Tibial nerve (tissue), 4 donors: ENCODE measurements around the gene PRLR. TPM values are rescaled to one million over a fixed set of nuclear protein-coding genes. Genes with fewer than 3 reads are reported as not detected.
"Not testable (repeated sequence)": the region's sequence is repeated elsewhere in the genome, so short reads cannot be mapped to it uniquely, and the experiment has no call there.

Experiments
- DNase-seq, 2 donors: peaks; one replicate each; pipeline ENCODE4 v3.0.0-alpha.2; 2019; ENCODE audit warnings: low spot score in 2 of 2
- H3K27ac ChIP-seq, 4 donors: fragments of 200-600 bp; sonication (generic) in 3 of 4; one replicate each; pipeline ENCODE4 v1.5.1; 2017 to 2019; ENCODE audit warnings: mild to moderate bottlenecking in 1 of 4
- H3K27me3 ChIP-seq, 2 donors: fragments of 200-600 bp; sonication (generic) in 1 of 2; one replicate each; pipeline versions ENCODE4 v1.5.1 to v1.6.0; 2017 to 2019
- H3K36me3 ChIP-seq, 3 donors: fragments of 200-600 bp; sonication (generic); one replicate each; pipeline ENCODE4 v1.5.1; 2018 to 2019
- H3K4me1 ChIP-seq, 4 donors: fragments of 200-600 bp; sonication (generic) in 3 of 4; one replicate each; pipeline ENCODE4 v1.5.1; 2017 to 2019
- H3K4me3 ChIP-seq, 4 donors: fragments of 200-600 bp; sonication (generic) in 3 of 4; one replicate each; pipeline ENCODE4 v1.5.1; 2017 to 2019; ENCODE audit warnings: mild to moderate bottlenecking in 1 of 4, moderate library complexity in 1 of 4
- H3K9me3 ChIP-seq, 4 donors: fragments of 200-600 bp; sonication (generic) in 3 of 4; one replicate each; pipeline ENCODE4 v1.5.1; 2017 to 2019
- CTCF ChIP-seq, 5 experiments: fragments of 200-600 bp in 3 of 5; fragments of 450-650 bp in 2 of 5; sonication (generic) in 3 of 5; IDR thresholded peaks; one replicate each; pipeline ENCODE4 v1.5.1; 2016 to 2019; ENCODE audit warnings: antibody characterized with exemption in 5 of 5, mild to moderate bottlenecking in 3 of 5, moderate library complexity in 2 of 5
- EP300 ChIP-seq, 2 donors: sonication (generic); formaldehyde crosslinking; IDR thresholded peaks; one replicate each; pipeline ENCODE4 v1.6.1; 2017; ENCODE audit warnings: antibody characterized with exemption in 2 of 2, mild to moderate bottlenecking in 1 of 2
- POLR2A ChIP-seq, 2 donors: fragments of 450-650 bp; IDR thresholded peaks; one replicate each; pipeline ENCODE4 v1.6.1; 2017; ENCODE audit warnings: antibody characterized with exemption in 2 of 2, mild to moderate bottlenecking in 2 of 2, moderate library complexity in 2 of 2
- WGBS, 2 donors: methylation state at CpG; one replicate each; pipeline ENCODE4 v1.1.5; 2018; 5-methylcytosine and 5-hydroxymethylcytosine counted together
- total RNA-seq, 4 donors: library from RNA; depleted of rRNA; stranded (reverse); fragments of >200 nt; gene quantifications; one replicate each; pipeline ENCODE4 v1.1.0, GENCODE V29; 2016

Gene PRLR
- total RNA-seq, 4 donors from 2014 or later = 0.84 to 5.3 (median 4.0) TPM

GRCh38 chr5:35188031-35188457 is 42.2 kb downstream of the PRLR start:
- DNase-seq = no peak
- H3K4me3 ChIP-seq = no peak overlapping the region
- H3K4me1 ChIP-seq = no peaks in the 10 kb centered on the region
- 59 to 63% methylated on average over 9 of the region's 9 CpGs for WGBS, 2 donors
- H3K27me3 ChIP-seq = no peaks in the 10 kb centered on the region
- TF ChIP-seq EP300 (IDR thresholded peaks at IDR 0.05) = no peak
- no peak for TF ChIP-seq CTCF (IDR thresholded peaks at IDR 0.05)
- TF ChIP-seq POLR2A (IDR thresholded peaks at IDR 0.05) = no peak
- no peaks in the 10 kb centered on the region for H3K36me3 ChIP-seq
- H3K9me3 ChIP-seq = no peaks in the 10 kb centered on the region
- no peak overlapping the region for H3K27ac ChIP-seq

GRCh38 chr5:35187621-35188020 is 42.7 kb downstream of the PRLR start:
- H3K36me3 ChIP-seq, DNase-seq, H3K9me3 ChIP-seq, H3K27me3 ChIP-seq, H3K27ac ChIP-seq, H3K4me3 ChIP-seq, H3K4me1 ChIP-seq: not testable (repeated sequence)
- WGBS, 2 donors = 69 to 95% methylated on average over 3 of the region's 3 CpGs

- H3K27ac ChIP-seq = no peak overlapping the region
- no peaks in the 10 kb centered on the region for H3K9me3 ChIP-seq
- H3K27me3 ChIP-seq = no peaks in the 10 kb centered on the region
- WGBS, 2 donors = 95 to 97% methylated on average over 5 of the region's 5 CpGs
- no peak overlapping the region for H3K4me3 ChIP-seq
- H3K36me3 ChIP-seq = no peaks in the 10 kb centered on the region
- no peaks in the 10 kb centered on the region for H3K4me1 ChIP-seq
- TF ChIP-seq POLR2A (IDR thresholded peaks at IDR 0.05) (no peak), EP300 (IDR thresholded peaks at IDR 0.05) (no peak), CTCF (IDR thresholded peaks at IDR 0.05) (no peak)
- DNase-seq = no peak
Measured at GRCh38 chr5:35186749-35187148, 43.5 kb downstream of the PRLR start.

GRCh38 chr5:35185518-35185917 is 44.8 kb downstream of the PRLR start:
- H3K4me3 ChIP-seq = no peak overlapping the region
- WGBS, 2 donors = 82 to 87% methylated on average over 4 of the region's 4 CpGs
- DNase-seq = no peak
- H3K27me3 ChIP-seq = no peaks in the 10 kb centered on the region
- no peaks in the 10 kb centered on the region for H3K4me1 ChIP-seq
- TF ChIP-seq POLR2A (IDR thresholded peaks at IDR 0.05) (no peak), EP300 (IDR thresholded peaks at IDR 0.05) (no peak), CTCF (IDR thresholded peaks at IDR 0.05) (no peak)
- H3K9me3 ChIP-seq = no peaks in the 10 kb centered on the region
- H3K36me3 ChIP-seq = no peaks in the 10 kb centered on the region
- H3K27ac ChIP-seq = no peak overlapping the region

GRCh38 chr5:35183556-35183955 is 46.7 kb downstream of the PRLR start:
- Histone ChIP-seq H3K9me3 (no peaks in the 10 kb centered on the region), H3K27ac (no peak overlapping the region), H3K36me3 (no peaks in the 10 kb centered on the region), H3K4me1 (no peaks in the 10 kb centered on the region), H3K27me3 (no peaks in the 10 kb centered on the region), H3K4me3 (no peak overlapping the region)
- WGBS, 2 donors = 100% methylated on average over 1 of the region's 1 CpG
- no peak for TF ChIP-seq EP300 (IDR thresholded peaks at IDR 0.05)
- no peak for TF ChIP-seq POLR2A (IDR thresholded peaks at IDR 0.05)
- no peak for TF ChIP-seq CTCF (IDR thresholded peaks at IDR 0.05)
- DNase-seq = no peak

GRCh38 chr5:35182910-35183535 is 47.3 kb downstream of the PRLR start:
- H3K36me3 ChIP-seq = no peaks in the 10 kb centered on the region
- H3K4me1 ChIP-seq = no peaks in the 10 kb centered on the region
- H3K27me3 ChIP-seq = no peaks in the 10 kb centered on the region
- TF ChIP-seq POLR2A (IDR thresholded peaks at IDR 0.05) (no peak), CTCF (IDR thresholded peaks at IDR 0.05) (peak in 4 of 5 experiments; percentile 29 to 56 (median 42))
- 49% methylated on average over 7 of the region's 7 CpGs for WGBS, 2 donors
- no peaks in the 10 kb centered on the region for H3K9me3 ChIP-seq
- H3K4me3 ChIP-seq = no peak overlapping the region
- DNase-seq = peak; percentile 29 to 60
- no peak overlapping the region for H3K27ac ChIP-seq
